Ishikawa (cell line): Measurements from ENCODE around the gene MIEN1.

Experiments
- CEBPB ChIP-seq: IDR thresholded peaks from 2 replicates; pipeline ENCODE4 v1.6.1; 2012
- CREB1 ChIP-seq: IDR thresholded peaks from 2 replicates; pipeline ENCODE4 v1.6.1; 2012; ENCODE audit warnings: low read depth
- EGR1 ChIP-seq: IDR thresholded peaks from 2 replicates; pipeline ENCODE4 v1.6.1; 2012
- EP300 ChIP-seq: IDR thresholded peaks from 2 replicates; pipeline ENCODE4 v1.6.1; 2012; ENCODE audit warnings: borderline replicate concordance
- FOXM1 ChIP-seq: IDR thresholded peaks from 2 replicates; pipeline ENCODE4 v1.6.1; 2012; ENCODE audit warnings: low read depth, borderline replicate concordance
- MAX ChIP-seq: IDR thresholded peaks from 2 replicates; pipeline ENCODE4 v1.6.1; 2012
- NFIC ChIP-seq: IDR thresholded peaks from 2 replicates; pipeline ENCODE4 v1.6.1; 2012
- RAD21 ChIP-seq: IDR thresholded peaks from 2 replicates; pipeline ENCODE4 v1.6.1; 2012; ENCODE audit warnings: low read depth
- REST ChIP-seq: IDR thresholded peaks from 2 replicates; pipeline ENCODE4 v1.6.1; 2012; ENCODE audit warnings: low read depth, mild to moderate bottlenecking
- TAF1 ChIP-seq: IDR thresholded peaks from 2 replicates; pipeline ENCODE4 v1.6.1; 2012; ENCODE audit warnings: low read depth, mild to moderate bottlenecking
- TCF12 ChIP-seq: IDR thresholded peaks from 2 replicates; pipeline ENCODE4 v1.6.1; 2012; ENCODE audit warnings: low read depth
- TEAD4 ChIP-seq: IDR thresholded peaks from 2 replicates; pipeline ENCODE4 v1.6.1; 2012
- USF1 ChIP-seq: IDR thresholded peaks from 2 replicates; pipeline ENCODE4 v1.6.1; 2012
- YY1 ChIP-seq: IDR thresholded peaks from 2 replicates; pipeline ENCODE4 v1.6.1; 2012; ENCODE audit warnings: low read depth
- ZBTB7A ChIP-seq: IDR thresholded peaks from 2 replicates; pipeline ENCODE4 v1.6.1; 2012; ENCODE audit warnings: low read depth

The MIEN1 gene

GRCh38 chr17:39767147-39767546, 36.8 kb upstream of the MIEN1 start:
- TF ChIP-seq TEAD4 (no peak), MAX (no peak), NFIC (no peak), RAD21 (no peak), REST (no peak), TAF1 (no peak), CEBPB (no peak), EP300 (no peak), YY1 (no peak), TCF12 (no peak), EGR1 (no peak)

GRCh38 chr17:39765766-39766165, 35.4 kb upstream of the MIEN1 start:
- TF ChIP-seq REST (no peak), TEAD4 (no peak), ZBTB7A (no peak), NFIC (no peak), USF1 (no peak)

GRCh38 chr17:39765175-39765574, 34.8 kb upstream of the MIEN1 start:
- TF ChIP-seq REST (no peak), CEBPB (no peak), FOXM1 (no peak), RAD21 (no peak), EGR1 (no peak), TEAD4 (no peak), TAF1 (no peak), TCF12 (no peak), MAX (no peak), CREB1 (no peak), USF1 (no peak)

GRCh38 chr17:39763051-39763820, 32.9 kb upstream of the MIEN1 start:
- TF ChIP-seq MAX (no peak), EP300 (no peak), REST (no peak), CEBPB (no peak), TEAD4 (no peak), TAF1 (no peak)
